ENCODE data around the gene PCMT1. TPM values are rescaled to one million over a fixed set of nuclear protein-coding genes. Genes with fewer than 3 reads are reported as not detected.

PCMT1 gene
- total and polyA plus RNA-seq, 2 of the 8 experiments (the other 6 are each of a cell fraction or from before 2014, with no cell fraction given) = 84.3 to 91.3 TPM

- no peak for DNase-seq (ENCODE audit: low read depth in 1 of 2, low spot score in 2 of 2)
- Histone ChIP-seq H3K23me2 (ENCODE audit: low read depth, low read length) (no peaks in the 10 kb centered on the region), H2BK120ac (replicated peaks; ENCODE audit: low read depth, low read length) (no peak overlapping the region), H3K9ac (replicated peaks in 1 of 4; ENCODE audit: extremely low read depth in 1 of 4, low read depth in 3 of 4, low read length in 3 of 4) (no peak overlapping the region), H3K4me2 (ENCODE audit: insufficient read depth in 1 of 2, low read depth in 2 of 2, low read length in 2 of 2) (no peak overlapping the region), H2BK12ac (ENCODE audit: low read depth, low read length) (no peak overlapping the region), H4K8ac (ENCODE audit: extremely low read depth, insufficient read depth, low read length) (no peak overlapping the region), H3K79me1 (ENCODE audit: low read depth, low read length) (no peaks in the 10 kb centered on the region), H3K27ac (ENCODE audit: low read depth, low read length) (no peak overlapping the region), H3K18ac (ENCODE audit: extremely low read depth, low read length) (no peak overlapping the region), H2BK15ac (ENCODE audit: low read length) (no peak overlapping the region), H2BK5ac (ENCODE audit: low read depth, low read length) (no peak overlapping the region), H3K14ac (ENCODE audit: insufficient read length) (no peak overlapping the region), H3K27me3 (replicated peaks in 1 of 4; ENCODE audit: control insufficient read depth in 3 of 4, extremely low read depth in 1 of 4, insufficient read depth in 3 of 4, low read length in 3 of 4) (no peaks in the 10 kb centered on the region), H2BK20ac (ENCODE audit: low read length) (no peak overlapping the region), H3K4me3 (ENCODE audit: extremely low read depth in 1 of 4, insufficient read depth in 2 of 4, low read depth in 3 of 4, low read length in 4 of 4) (no peak overlapping the region), H4K5ac (ENCODE audit: insufficient read length, low read depth, low read length) (no peak overlapping the region), H3K56ac (replicated peaks; ENCODE audit: insufficient read length, low read depth, low read length) (no peak overlapping the region), H2AK5ac (ENCODE audit: low read depth, low read length) (no peak overlapping the region), H4K20me1 (replicated peaks in 1 of 2; ENCODE audit: control insufficient read depth in 1 of 2, insufficient read depth in 2 of 2, low read length in 2 of 2) (no peaks in the 10 kb centered on the region), H3K4me1 (replicated peaks in 1 of 4; ENCODE audit: control insufficient read depth in 3 of 4, insufficient read depth in 4 of 4, low read length in 3 of 4) (no peaks in the 10 kb centered on the region), H3K79me2 (ENCODE audit: control insufficient read depth in 1 of 2, insufficient read depth in 2 of 2, low read length in 2 of 2) (no peaks in the 10 kb centered on the region), H2AFZ (ENCODE audit: low read length) (no peak overlapping the region), H3K36me3 (ENCODE audit: control insufficient read depth in 2 of 4, insufficient read depth in 4 of 4, low read length in 3 of 4) (no peaks in the 10 kb centered on the region; a peak in 1 of 8 replicates), H4K91ac (replicated peaks; ENCODE audit: insufficient read length, low read length) (no peak overlapping the region), H3K4ac (replicated peaks; ENCODE audit: insufficient read length, low read depth, low read length) (no peak overlapping the region), H3K23ac (ENCODE audit: insufficient read length) (no peak overlapping the region), H3K9me3 (ENCODE audit: insufficient read depth in 2 of 2, low read depth in 1 of 2, low read length in 1 of 2) (no peaks in the 10 kb centered on the region)
- WGBS, 2 experiments (ENCODE audit: extremely low coverage in 1 of 2, insufficient coverage in 1 of 2, insufficient read length in 1 of 2, insufficient replicate concordance in 2 of 2, low coverage in 1 of 2, low lambda C conversion rate in 2 of 2, missing lambda C conversion rate in 1 of 2) = 90% methylated on average over 6 of the region's 6 CpGs; no CpG with 5 or more reads in 1 of the 2 experiments
- ChIA-PET CTCF (ENCODE audit: partially characterized antibody) (interaction anchor here (0.8 to 17.8 kb wide), 11 partner anchors 8 to 186 kb away, joined by 3 to 195 read pairs (median 3); no protein-coding TSS in a partner anchor), POLR2A (ENCODE audit: partially characterized antibody) (interaction anchor here (0.8 kb wide), 1 partner anchor 8 kb away, joined by 3 read pairs; no protein-coding TSS in a partner anchor)
- TF ChIP-seq EGR1 (IDR thresholded peaks at IDR 0.05; ENCODE audit: borderline replicate concordance, low read depth, low read length) = no peak
- no peak for FAIRE-seq
Measured at GRCh38 chr6:149831308-149831820, 81.8 kb downstream of the PCMT1 start.

All from H1 (cell line).